Measurements from ENCODE around the gene UBR4.

Gene UBR4

GRCh38 chr1:19044975-19045831 is 164.9 kb downstream of the UBR4 start:
- Histone ChIP-seq H3K4me3 (ENCODE audit: low read depth, low read length) (no peak overlapping the region), H3K79me2 (no peaks in the 10 kb centered on the region), H3K9ac (no peak overlapping the region), H3K9me3 (ENCODE audit: control insufficient read depth, low read length) (no peaks in the 10 kb centered on the region), H3K4me2 (ENCODE audit: low read length) (no peak overlapping the region), H3K36me3 (ENCODE audit: control insufficient read depth, insufficient read depth, low read length) (no peaks in the 10 kb centered on the region), H2AFZ (no peak overlapping the region), H3K27me3 (ENCODE audit: control insufficient read depth, insufficient read depth, low read length) (no peaks in the 10 kb centered on the region), H3K27ac (no peak overlapping the region), H3K4me1 (no peaks in the 10 kb centered on the region)
- TF ChIP-seq CTCF (IDR thresholded peaks at IDR 0.05) = no peak

GRCh38 chr1:19044471-19044870 is 165.6 kb downstream of the UBR4 start:
- H3K27ac ChIP-seq = no peak overlapping the region
- H3K36me3 ChIP-seq (ENCODE audit: control insufficient read depth, insufficient read depth, low read length) = no peaks in the 10 kb centered on the region
- H3K9me3 ChIP-seq (ENCODE audit: control insufficient read depth, low read length) = no peaks in the 10 kb centered on the region

GRCh38 chr1:19043579-19044443 is 166.3 kb downstream of the UBR4 start:
- Histone ChIP-seq H3K4me3 (ENCODE audit: low read depth, low read length) (no peak overlapping the region), H3K36me3 (ENCODE audit: control insufficient read depth, insufficient read depth, low read length) (no peaks in the 10 kb centered on the region), H3K4me1 (no peaks in the 10 kb centered on the region), H3K9ac (no peak overlapping the region), H3K9me3 (ENCODE audit: control insufficient read depth, low read length) (no peaks in the 10 kb centered on the region), H3K79me2 (no peaks in the 10 kb centered on the region), H3K27me3 (ENCODE audit: control insufficient read depth, insufficient read depth, low read length) (no peaks in the 10 kb centered on the region), H2AFZ (no peak overlapping the region), H3K27ac (no peak overlapping the region), H3K4me2 (ENCODE audit: low read length) (no peak overlapping the region)
- no peak for TF ChIP-seq CTCF (IDR thresholded peaks at IDR 0.05)

More at GRCh38 chr1:19044471-19044870, 165.6 kb downstream of the UBR4 start:
- H2AFZ ChIP-seq = no peak overlapping the region
- TF ChIP-seq CTCF (IDR thresholded peaks at IDR 0.05) = no peak
- H3K9ac ChIP-seq = no peak overlapping the region
- H3K79me2 ChIP-seq = no peaks in the 10 kb centered on the region
- no peaks in the 10 kb centered on the region for H3K4me1 ChIP-seq
- no peak overlapping the region for H3K4me3 ChIP-seq (ENCODE audit: low read depth, low read length)
- no peak overlapping the region for H3K4me2 ChIP-seq (ENCODE audit: low read length)
- no peaks in the 10 kb centered on the region for H3K27me3 ChIP-seq (ENCODE audit: control insufficient read depth, insufficient read depth, low read length)

GRCh38 chr1:19042675-19043578 is 167.1 kb downstream of the UBR4 start:
- Histone ChIP-seq H3K4me2 (ENCODE audit: low read length) (no peak overlapping the region), H3K9me3 (ENCODE audit: control insufficient read depth, low read length) (no peaks in the 10 kb centered on the region), H3K27ac (no peak overlapping the region), H3K79me2 (no peaks in the 10 kb centered on the region), H2AFZ (no peak overlapping the region), H3K36me3 (ENCODE audit: control insufficient read depth, insufficient read depth, low read length) (no peaks in the 10 kb centered on the region), H3K4me1 (no peaks in the 10 kb centered on the region), H3K4me3 (ENCODE audit: low read depth, low read length) (no peak overlapping the region), H3K9ac (no peak overlapping the region), H3K27me3 (ENCODE audit: control insufficient read depth, insufficient read depth, low read length) (no peaks in the 10 kb centered on the region)
- TF ChIP-seq CTCF (IDR thresholded peaks at IDR 0.05) = no peak
